ENCODE results near the gene COMMD9.

COMMD9 gene

DNA sequence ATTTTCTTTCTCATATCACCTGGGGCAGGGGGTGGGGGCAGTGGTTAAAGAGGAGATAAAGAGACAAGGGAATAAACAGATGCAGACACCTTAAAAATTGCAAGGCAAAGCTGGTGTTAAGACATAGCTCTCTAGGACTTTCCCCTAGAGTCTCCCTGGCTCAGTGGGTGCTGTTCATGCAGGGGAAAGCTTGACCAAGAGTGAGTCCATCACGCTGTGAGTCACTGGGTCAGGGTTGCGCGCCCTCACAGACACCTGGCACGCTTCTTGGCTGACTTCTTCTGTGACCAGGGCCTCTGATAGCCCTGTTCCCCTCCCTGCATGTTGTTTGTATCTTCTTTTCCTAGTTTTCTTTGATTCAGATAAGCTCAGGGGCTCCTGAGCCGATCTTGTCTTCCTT is 31.9 kb downstream of the COMMD9 start:
- no peak for DNase-seq (ENCODE audit: low read depth in 2 of 3, low spot score in 2 of 3)

DNA sequence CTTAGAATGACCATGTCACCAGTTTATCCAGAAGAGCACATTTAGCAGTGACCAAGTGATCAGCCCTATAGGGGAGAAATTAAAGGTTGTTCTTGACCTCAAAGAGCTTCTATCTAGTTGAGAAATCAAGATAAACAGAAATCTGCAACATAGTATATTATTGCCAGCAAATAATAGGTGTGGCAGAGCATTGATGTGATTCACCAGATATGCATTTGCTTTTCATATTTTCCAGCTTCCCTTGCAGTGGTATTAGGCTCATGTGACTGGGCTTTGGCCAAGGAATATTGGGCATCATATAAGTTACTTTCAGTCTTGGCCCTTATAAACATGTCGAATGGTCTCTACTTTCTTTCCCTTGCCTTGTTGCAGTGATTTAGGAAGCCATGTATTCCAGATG is 34.5 kb downstream of the COMMD9 start:
- DNase-seq (ENCODE audit: low read depth in 2 of 3, low spot score in 2 of 3) = no peak

- no peak for DNase-seq (ENCODE audit: low read depth in 2 of 3, low spot score in 2 of 3)
These were observed 36.0 kb downstream of the COMMD9 start for GRCh38 chr11:36253238-36253637.

GRCh38 chr11:36251823-36252222 is 37.4 kb downstream of the COMMD9 start:
- no peak for DNase-seq (ENCODE audit: low read depth in 2 of 3, low spot score in 2 of 3)

DNA sequence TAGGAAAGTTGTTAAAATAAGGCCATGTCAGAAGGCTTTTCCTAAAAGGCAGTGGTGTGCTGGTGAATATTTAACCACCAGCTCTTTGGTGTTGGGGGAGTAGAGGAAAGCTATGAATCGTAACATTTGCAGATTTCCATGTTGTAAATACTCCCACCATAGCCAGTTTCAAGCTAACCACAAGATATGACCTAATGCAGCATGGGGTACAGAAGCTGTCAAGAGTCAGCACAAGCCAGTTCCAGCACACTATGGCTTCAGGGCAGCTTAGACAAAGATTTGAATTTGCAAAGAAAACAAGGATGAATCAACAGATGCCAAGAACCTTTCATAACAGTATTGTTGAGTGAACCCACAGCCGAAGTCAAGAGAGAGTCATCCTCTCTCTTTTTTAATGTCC is 40.0 kb downstream of the COMMD9 start:
- DNase-seq (ENCODE audit: low read depth in 2 of 3, low spot score in 2 of 3) = no peak

GRCh38 chr11:36248436-36248835 is 40.8 kb downstream of the COMMD9 start:
- no peak for DNase-seq (ENCODE audit: low read depth in 2 of 3, low spot score in 2 of 3)

- DNase-seq (ENCODE audit: low read depth in 2 of 3, low spot score in 2 of 3) = no peak
These were observed 41.7 kb downstream of the COMMD9 start for GRCh38 chr11:36247493-36247892.

GRCh38 chr11:36243641-36244040 is 45.6 kb downstream of the COMMD9 start:
- DNase-seq (ENCODE audit: low read depth in 2 of 3, low spot score in 2 of 3) = no peak

- no peak for DNase-seq (ENCODE audit: low read depth in 2 of 3, low spot score in 2 of 3)
These were observed 47.7 kb downstream of the COMMD9 start for GRCh38 chr11:36241497-36241896.

DNA sequence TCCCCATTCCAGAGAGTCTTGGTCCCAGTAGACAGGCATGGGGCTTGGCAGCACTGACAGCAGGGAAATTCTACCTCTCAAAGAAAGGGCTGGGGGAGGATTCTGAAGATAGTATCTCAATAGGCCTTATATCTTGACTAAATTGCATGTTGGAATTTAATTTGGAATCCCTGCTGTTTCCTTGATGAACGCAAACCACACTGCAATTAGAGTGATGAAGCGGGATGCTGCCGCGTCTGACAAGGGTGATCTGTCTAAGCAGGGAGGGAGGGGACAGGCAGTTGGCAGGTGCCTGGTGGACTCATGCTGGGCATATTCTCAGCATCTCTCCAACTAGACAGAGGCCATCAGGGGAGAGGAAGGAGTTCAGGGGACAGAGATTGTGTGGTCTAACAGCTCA is 48.4 kb downstream of the COMMD9 start:
- DNase-seq (ENCODE audit: low read depth in 2 of 3, low spot score in 2 of 3) = no peak

DNA sequence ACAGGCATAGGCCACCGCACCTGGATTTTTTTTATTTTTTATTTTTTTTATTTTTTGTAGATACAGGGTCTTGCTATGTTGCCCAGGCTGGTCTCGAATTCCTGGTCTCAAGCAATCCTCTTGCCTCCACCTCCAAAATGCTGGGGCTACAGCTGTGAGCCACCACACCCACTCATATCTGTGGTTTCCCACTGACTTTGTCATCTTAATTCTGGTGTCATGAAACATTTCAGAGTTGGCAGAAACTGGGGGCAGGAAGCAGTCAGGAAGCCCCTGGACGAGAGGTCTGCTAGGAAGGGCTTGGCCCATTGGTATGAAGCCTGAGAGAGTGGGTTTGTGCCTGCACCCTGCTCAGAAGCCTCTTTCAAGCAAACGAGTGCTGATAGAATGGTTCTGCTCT is 49.1 kb downstream of the COMMD9 start:
- DNase-seq (ENCODE audit: low read depth in 2 of 3, low spot score in 2 of 3) = no peak

- DNase-seq (ENCODE audit: low read depth in 2 of 3, low spot score in 2 of 3) = no peak
These were observed 49.6 kb downstream of the COMMD9 start for GRCh38 chr11:36239636-36240035.

GRCh38 chr11:36238881-36239280 is 50.3 kb downstream of the COMMD9 start:
- no peak for DNase-seq (ENCODE audit: low read depth in 2 of 3, low spot score in 2 of 3)

GRCh38 chr11:36238036-36238631 is 51.1 kb downstream of the COMMD9 start:
- no peak for DNase-seq (ENCODE audit: low read depth in 2 of 3, low spot score in 2 of 3)

- DNase-seq (ENCODE audit: low read depth in 2 of 3, low spot score in 2 of 3) = no peak
These were observed 51.8 kb downstream of the COMMD9 start for GRCh38 chr11:36237391-36237790.

DNA sequence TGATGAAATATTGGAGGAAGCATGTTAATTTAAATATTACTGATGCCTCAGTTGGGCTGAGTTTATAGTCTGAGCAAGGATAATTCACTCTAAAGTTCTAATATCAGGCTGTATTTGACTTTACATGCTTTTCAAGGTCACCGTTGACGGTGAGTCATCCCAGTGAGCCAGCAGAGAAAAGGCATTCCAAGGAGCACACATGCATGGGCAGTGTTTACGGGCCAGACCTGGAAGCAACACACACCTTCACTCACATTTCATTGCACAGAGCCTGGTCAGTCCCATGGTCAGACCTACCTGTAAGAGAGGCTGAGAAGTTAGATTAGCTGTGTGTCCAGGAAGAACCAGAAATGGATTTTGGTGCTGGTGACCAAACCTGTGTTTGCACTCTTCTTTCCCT is 53.5 kb downstream of the COMMD9 start:
- DNase-seq (ENCODE audit: low read depth in 2 of 3, low spot score in 2 of 3) = no peak

DNA sequence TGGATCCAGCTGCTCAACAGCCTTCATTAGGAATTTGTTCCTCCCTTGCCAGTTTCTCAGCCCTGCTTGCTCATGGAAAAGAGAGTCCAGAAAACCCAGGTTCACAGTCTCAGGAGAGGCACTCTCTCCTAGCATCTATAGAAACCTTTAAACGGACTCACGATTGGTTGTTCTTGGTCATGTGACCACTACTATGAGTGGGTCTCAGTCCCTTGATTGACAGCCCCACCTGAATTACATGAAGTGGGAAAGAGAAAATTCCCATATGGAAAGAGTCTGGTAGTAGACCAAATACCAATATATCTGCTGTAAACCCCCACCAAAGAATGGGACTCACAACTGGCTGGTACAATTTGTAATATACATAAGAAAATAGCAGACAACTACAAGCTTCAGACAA is 54.4 kb downstream of the COMMD9 start:
- DNase-seq (ENCODE audit: low read depth in 2 of 3, low spot score in 2 of 3) = no peak

DNA sequence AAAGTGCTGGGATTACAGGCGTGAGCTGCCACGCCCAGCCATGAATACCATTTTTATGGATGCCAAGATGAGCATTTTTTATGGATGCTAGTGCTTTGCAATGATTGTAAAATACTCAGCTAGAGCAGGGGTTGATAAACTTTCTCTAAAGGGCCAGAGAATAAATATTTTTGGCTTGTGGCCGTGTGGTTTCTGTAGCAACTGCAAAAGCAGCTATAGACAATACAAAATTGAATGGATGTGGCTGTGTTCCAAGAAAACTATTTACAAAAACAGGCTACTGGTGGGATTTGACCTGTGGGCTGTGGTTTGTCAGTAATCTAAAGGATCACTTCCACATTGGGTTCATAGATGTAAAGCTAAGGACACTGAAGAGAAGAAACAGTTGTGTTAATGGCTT is 56.0 kb downstream of the COMMD9 start:
- DNase-seq (ENCODE audit: low read depth in 2 of 3, low spot score in 2 of 3) = no peak

GRCh38 chr11:36230779-36231699 is 58.2 kb downstream of the COMMD9 start:
- DNase-seq (ENCODE audit: low read depth in 2 of 3, low spot score in 2 of 3) = no peak

DNA sequence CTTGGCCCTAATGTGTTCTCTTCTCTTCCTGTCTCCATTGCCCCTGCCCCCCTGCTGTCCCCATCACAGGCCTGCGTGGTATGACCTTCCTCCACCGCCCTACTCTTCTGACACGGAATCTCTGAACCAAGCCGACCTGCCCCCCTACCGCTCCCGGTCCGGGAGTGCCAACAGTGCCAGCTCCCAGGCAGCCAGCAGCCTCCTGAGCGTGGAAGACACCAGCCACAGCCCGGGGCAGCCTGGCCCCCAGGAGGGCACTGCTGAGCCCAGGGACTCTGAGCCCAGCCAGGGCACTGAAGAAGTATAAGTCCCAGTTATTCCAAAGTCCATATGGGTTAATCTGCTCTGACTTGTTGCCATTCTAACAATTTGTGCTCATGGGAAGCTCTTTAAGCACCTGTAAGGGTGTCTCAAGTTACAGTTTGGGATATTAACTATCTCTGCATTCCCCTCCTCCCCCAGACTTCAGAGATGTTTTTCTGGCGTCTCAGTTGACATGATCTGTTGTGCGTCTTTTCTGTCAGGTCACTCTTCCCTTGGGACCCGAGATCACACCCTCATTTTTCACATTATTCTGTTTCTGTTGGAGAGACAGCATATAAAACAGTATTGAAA is 60.0 kb downstream of the COMMD9 start:
- no peak for DNase-seq (ENCODE audit: low read depth in 2 of 3, low spot score in 2 of 3)

- no peak for DNase-seq (ENCODE audit: low read depth in 2 of 3, low spot score in 2 of 3)
These were observed 60.5 kb downstream of the COMMD9 start for GRCh38 chr11:36228689-36229088.

DNA sequence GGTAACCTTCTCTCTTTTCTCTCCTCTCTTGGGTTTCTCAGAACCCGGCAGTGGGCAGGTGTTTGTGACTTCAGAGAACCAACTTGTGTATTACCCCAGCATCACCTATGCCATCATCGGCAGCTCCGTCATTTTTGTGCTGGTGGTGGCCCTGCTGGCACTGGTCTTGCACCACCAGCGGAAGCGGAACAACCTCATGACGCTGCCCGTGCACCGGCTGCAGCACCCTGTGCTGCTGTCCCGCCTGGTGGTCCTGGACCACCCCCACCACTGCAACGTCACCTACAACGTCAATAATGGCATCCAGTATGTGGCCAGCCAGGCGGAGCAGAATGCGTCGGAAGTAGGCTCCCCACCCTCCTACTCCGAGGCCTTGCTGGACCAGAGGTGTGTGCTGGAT is 62.2 kb downstream of the COMMD9 start:
- no peak for DNase-seq (ENCODE audit: low read depth in 2 of 3, low spot score in 2 of 3)
